ENCODE data around the gene NDUFV3.
"Not testable (repeated sequence)": the region's sequence is repeated elsewhere in the genome, so short reads cannot be mapped to it uniquely, and the experiment has no call there.

The NDUFV3 gene

DNA sequence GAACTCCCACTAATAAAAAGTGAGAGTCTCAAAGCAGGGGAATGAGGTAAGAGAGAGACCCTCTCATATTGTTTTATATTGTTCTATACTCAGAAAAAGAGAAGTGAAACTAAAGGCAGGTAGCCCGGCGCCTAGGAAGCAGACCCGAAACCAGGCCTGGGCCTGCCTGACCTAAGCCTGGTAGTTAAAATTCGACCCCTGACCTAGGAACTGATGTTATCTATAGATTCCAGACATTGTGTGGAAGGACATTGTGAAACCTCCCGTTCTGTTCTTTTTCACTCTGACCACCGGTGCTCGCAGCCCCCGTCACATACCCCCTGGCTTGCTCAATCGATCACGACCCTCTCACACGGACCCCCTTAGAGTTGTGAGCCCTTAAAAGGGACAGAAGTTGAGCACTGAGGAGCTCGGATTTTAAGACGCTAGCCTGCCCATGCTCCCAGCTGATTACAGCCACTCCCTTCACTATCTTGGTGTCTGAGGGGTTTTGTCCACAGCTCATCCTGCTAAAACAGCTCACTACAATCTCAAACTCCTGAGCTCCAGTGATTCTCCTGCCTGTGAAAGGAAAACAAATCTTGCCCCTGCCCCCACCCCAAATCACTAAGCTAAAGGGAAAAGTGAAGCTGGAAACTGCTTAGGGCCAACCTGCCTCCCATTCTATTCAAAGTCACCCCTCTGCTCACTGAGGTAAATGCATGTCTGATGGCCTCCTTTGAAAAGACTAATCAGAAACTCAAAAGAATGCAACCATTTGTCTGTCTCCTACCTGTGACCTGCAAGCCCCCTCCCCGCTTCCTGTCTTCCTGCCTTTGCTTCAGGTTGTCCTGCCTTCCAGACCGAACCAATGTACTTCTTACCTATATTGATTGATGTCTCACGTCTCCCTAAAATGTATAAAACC, 44.2 kb downstream of the NDUFV3 start:
- DNase-seq (ENCODE audit: low spot score), result not testable (repeated sequence)

DNA sequence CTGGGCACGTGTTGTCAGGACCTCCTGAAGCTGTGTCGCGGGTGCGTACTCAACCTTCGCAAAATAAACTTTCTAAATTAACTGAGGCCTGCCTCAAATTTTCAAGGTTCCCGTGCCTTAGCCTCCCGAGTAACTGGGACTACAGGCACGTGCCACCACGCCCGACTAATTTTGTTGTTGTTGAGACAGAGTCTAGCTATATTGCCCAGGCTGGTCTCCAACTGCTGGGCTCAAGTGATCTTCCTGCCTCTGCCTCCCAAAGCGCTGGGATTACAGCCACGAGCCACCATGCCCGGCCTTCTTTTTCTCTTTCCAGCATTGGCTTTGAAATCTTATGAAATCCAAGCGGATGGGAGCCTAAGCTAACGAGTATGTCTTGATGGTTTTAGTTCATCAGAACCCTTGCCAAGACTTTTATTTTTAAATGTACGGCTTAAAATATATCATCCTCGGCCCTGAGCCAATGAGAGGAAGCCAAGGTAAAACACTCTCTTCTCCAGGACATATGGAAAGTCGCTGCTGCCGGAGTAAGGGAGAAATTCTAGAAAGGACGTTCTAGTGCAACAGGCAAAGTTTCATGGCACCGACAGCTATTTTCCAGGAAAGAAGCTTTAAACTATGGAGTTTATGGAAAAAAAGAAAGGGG, 45.0 kb downstream of the NDUFV3 start:
- DNase-seq (ENCODE audit: low spot score), result no peak

DNA sequence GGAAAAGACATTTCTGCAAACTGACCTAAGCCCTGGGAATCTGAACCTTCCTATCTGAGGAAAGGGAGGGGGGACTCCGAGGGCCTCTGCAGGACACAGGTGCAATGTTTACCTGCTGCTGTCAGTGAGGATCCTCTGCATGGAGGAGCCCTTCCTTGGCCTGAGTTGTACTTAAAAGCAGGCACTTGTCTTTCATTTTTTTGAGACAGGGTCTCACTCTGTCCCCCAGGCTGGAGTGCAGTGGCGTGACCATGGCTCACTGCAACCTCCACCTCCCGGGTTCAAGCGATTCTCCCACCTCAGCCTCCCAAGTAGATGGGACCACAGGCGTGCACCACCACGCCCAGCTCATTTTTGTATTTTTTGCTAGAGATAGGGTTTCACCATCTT, 45.5 kb downstream of the NDUFV3 start:
- DNase-seq (ENCODE audit: low spot score), result not testable (repeated sequence)

DNA sequence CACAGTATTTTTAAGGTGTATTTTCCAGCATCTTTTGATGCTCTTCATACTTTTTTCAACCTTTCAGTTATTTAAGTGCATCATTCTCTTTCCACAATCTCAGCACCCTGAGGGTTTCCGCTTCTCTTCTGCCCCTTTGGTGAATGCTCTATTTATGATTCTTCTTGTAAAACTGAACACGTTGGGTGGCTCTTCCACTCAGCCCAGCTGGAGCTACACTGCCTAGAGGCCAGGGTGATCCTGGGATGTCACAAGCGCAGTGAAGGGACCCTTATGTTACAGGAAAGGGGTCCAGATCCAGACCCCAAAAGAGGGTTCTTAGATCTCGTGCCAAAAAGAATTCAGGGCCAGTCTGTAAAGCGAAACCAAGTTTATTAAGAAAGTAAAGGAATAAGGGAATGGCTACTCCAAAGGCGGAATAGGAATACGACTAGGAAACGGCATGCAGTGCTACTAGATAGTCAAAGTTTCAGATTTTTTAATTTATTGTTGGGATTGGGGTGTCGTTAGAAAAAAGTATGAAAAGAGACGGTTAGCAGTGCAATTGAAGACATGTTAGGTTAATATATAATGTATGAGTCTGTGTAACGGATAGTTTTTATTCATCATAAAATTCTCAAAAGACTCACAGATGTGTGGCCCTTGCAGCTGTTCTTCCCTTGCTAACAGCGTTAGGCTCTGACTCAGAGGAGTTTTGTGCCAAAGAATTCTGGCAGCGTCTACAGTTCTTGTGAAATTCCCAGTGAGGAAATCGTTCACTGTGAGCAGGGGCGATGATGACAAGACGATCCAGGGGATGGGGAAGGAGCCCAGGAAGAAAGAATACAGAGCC, 46.7 kb downstream of the NDUFV3 start:
- DNase-seq (ENCODE audit: low spot score), result peak; percentile 87

DNA sequence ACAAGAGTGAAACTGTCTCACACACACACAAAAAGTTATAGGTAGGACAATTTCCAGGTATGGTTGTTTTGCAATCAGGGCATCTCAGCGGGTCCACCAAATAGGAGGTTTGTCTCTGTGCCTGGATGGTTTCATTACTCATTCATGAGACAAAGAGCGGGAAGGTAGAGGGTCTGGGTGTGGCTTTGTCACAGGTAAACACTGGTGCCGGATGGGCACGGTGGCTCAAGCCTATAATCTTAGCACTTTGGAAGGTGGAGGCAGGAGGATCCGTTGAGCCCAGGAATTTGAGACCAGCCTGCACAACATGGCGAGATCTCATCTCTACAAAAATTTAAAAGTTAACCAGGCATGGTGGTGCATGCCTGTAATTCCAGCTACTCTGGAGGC, 48.6 kb downstream of the NDUFV3 start:
- DNase-seq (ENCODE audit: low spot score), result no peak

DNA sequence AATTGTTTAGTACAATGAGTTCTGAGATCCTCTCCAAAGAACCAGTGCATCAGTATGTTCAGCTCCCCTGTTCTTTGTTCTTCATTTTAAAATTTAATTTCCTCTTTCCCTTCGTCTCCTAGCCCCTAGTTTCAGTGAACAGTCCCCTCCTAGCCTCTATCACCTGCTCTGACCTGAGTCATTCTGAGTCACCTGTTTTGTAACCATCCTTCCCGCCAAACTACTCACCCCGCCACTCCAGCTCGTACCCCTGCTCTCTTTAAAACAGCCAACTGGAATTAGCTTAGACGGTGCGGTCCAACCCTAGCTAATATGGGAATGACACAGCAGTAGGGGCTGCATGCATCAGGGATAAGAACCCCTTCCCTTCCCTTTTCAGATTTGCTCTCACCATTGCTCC, 49.1 kb downstream of the NDUFV3 start:
- no peak for DNase-seq (ENCODE audit: low spot score)

DNA sequence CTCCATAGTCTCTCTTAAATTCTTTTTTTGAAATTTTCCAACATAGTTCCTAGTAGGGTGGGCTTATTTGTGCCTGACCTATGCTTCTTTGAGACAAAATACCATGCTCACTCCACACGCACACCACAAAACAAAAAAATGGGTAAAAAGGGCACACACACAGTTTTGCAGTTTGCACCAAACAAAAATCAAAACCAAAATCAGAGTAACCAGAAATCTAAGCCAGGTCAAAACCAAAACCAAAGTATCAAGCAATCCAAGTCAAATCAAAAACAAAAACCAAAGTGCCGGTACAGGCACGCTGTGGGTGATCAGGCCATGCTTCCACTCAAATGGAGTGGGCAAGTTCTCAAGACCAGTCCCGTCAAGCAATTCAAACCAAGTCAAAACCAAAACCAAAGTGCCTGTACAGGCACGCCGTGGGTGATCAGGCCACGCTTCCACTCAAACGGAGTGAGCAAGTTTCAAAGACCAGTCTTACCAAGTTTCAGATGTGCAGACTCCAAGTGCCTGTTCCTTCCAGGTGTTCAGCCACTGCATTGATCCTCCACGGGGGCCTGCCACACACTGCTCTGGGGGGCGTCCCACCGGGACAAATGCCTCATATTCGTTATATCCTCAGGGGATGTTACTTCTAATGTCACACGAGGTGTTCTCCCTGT, 56.1 kb downstream of the NDUFV3 start:
- not testable (repeated sequence) for DNase-seq (ENCODE audit: low spot score)

DNA sequence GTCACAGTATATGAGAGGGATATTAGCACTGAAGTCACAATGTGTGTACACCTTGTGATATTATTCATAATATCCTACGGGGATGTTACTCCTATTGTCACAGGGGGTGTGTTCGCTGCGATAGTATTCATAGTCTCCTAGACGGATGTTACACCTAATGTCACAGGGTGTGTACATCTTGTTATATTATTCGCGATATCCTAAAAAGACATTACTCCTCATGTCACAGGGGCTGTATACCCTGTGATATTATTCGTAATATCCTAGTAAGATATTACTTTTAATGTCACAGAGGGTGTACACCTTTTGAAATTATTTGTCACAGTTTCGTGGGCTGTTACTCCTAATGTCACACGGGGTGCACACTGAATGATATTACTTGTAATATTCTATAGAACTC, 58.1 kb downstream of the NDUFV3 start:
- not testable (repeated sequence) for DNase-seq (ENCODE audit: low spot score)

DNA sequence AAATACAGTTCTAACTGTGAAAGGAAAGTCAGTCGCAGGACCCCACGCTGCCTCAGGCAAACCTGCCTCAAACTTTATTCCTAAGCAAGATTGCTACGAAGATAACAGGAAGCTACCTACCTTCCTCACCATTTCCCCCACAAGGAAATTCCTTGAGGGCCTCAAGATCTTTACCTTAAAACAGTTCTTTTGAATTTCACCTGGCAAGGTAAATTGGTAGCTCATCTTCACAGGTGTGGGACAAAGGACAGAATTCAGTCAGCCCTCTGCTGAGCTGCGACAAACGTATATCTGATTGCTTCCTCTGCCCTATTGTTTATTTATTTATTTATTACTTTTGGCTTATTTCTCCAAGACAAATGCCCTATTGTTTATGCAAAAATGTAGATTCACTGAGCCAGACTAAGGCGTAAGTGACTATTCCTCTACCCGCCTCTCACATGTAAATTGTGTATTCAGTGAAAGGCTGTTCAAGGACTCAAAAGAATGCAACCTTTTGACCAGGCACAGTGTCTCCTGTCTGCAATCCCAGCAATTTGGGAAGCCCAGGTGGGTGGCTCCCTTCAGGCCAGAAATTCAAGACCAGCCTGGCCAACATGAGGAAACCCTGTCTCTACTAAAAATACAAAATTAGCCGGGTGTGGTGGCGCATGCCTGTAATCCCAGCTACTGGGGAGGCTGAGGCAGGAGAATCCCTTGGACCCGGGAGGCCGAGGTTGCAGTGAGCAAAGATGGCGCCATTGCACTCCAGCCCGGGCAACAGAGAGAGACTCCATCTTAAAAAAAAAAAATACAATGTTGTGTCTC, 63.9 kb downstream of the NDUFV3 start:
- DNase-seq (ENCODE audit: low spot score), result no peak

DNA sequence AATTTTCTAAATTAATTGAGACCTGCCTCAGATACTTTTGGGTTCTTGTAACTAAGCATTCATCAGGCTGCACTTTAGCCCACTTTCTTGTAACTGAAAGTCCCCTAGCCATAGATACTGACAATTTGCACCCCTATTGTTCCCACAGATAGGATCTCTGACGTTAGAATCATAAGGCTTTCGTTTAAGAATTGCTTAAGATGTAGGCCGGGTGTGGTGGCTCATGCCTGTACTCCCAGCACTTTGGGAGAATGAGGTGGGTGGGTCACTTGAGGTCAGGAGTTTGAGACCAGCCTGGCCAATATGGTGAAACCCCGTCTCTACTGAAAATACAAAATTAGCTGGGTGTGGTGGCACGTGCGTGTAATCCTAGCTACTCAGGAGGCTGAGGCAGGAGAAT, 65.0 kb downstream of the NDUFV3 start:
- DNase-seq (ENCODE audit: low spot score), result not testable (repeated sequence)

DNA sequence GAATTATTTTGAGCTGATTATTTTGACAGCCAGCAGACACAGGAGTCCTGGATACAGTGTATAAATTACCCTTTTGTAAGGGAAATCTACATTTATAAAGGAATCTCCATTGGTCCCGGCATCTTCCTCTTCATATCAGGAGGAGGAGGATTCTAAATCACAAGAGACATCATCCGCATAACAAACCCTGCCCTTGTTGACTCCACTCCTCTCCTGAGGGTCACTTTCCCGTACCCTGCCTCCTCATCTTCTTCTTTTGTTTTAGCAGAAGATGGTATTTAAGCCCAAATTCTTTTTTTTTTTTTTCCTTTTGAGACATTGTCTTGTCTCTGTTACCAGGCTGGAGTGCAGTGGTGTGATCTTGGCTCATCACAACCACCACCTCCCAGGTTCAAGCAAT, 66.6 kb downstream of the NDUFV3 start:
- DNase-seq (ENCODE audit: low spot score), result no peak

DNA sequence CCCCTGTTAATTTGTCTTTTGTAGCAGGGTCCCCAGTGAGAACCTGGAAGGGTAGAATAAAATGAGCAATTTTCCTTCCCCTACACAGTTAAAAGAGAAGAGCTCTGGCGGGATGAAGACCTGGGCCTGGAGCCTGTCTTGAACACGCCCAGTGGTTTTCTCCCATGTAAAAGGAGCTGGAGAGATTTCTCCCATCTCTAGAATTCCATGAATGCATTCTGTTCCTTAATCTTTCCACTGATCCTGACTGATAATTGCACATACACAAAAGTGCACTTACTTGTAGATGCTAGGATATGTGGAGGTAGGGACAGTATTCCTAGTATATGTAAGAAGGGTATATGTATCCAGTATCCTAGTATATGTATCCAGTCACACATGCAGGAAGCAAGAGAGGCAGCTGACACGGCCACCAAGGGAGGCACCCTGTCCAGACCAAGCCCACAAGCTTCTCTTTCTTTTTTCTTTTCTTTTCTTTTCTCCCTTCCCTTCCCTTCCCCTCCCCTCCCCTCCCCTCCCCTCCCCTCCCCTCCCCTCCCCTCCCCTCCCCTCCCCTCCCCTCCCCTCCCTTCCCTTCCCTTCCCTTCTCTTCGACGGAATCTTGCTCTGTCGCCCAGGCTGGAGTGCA, 69.4 kb downstream of the NDUFV3 start:
- no peak for DNase-seq (ENCODE audit: low spot score)
